Sigmoid colon (tissue), 4 donors: Measurements from ENCODE around the gene LSM8.

Source experiments
- EP300 ChIP-seq, 4 donors: sonication (generic); formaldehyde crosslinking; IDR thresholded peaks; one replicate each; pipeline ENCODE4 v1.6.1; 2017; ENCODE audit warnings: antibody characterized with exemption in 4 of 4
- POLR2AphosphoS5 ChIP-seq, 4 donors: sonication (generic); formaldehyde crosslinking; IDR thresholded peaks; one replicate each; pipeline ENCODE4 v1.6.1; 2017; ENCODE audit warnings: antibody characterized with exemption in 4 of 4
- TF ChIP-seq, protein P1 (sequence below), 4 experiments: fragments of 450-650 bp in 3 of 4; fragments of 200-600 bp in 1 of 4; IDR thresholded peaks; one replicate each; pipeline ENCODE4 v1.5.1; 2016 to 2019; ENCODE audit warnings: antibody characterized with exemption in 4 of 4, mild to moderate bottlenecking in 3 of 4, moderate library complexity in 2 of 4

DNA sequence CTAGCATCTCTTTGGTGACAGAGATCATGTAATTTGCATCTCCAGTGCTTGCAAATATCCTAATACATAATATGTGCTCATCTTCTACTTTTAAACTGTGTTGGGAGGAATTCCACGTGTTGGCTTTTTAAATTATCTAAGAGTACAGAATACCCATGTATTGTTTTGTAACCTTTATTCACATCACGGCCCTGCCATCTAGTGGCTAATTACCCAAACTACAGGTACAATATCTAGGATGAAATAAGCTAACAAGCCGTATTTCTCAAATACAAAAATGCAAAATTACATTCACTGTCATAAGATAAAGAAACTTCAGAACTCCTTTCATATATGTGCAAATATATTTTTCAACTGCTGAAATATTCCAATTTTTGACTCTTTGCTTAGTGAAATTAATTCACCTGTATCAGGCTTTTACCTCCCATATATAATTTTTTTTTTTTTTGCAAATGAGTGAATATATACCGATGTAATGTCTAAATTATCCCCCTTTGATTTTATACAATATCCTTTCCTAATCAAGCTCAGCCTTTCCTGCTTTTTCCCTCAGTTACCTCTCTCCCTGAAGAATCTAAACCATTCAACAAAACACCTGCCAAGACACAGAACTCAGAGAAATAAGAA is 30.3 kb upstream of the LSM8 start:
- TF ChIP-seq, protein P1, sequence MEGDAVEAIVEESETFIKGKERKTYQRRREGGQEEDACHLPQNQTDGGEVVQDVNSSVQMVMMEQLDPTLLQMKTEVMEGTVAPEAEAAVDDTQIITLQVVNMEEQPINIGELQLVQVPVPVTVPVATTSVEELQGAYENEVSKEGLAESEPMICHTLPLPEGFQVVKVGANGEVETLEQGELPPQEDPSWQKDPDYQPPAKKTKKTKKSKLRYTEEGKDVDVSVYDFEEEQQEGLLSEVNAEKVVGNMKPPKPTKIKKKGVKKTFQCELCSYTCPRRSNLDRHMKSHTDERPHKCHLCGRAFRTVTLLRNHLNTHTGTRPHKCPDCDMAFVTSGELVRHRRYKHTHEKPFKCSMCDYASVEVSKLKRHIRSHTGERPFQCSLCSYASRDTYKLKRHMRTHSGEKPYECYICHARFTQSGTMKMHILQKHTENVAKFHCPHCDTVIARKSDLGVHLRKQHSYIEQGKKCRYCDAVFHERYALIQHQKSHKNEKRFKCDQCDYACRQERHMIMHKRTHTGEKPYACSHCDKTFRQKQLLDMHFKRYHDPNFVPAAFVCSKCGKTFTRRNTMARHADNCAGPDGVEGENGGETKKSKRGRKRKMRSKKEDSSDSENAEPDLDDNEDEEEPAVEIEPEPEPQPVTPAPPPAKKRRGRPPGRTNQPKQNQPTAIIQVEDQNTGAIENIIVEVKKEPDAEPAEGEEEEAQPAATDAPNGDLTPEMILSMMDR (IDR thresholded peaks at IDR 0.05), result peak in 3 of 4 experiments; percentile 15 to 37 (median 17)
- TF ChIP-seq EP300 (IDR thresholded peaks at IDR 0.05) (no peak), POLR2AphosphoS5 (IDR thresholded peaks at IDR 0.05) (no peak)
